ENCODE measurements around the gene OR5M11. TPM values are rescaled to one million over a fixed set of nuclear protein-coding genes. Genes with fewer than 3 reads are reported as not detected.

Gene OR5M11
- total and polyA plus RNA-seq, 2 donors (not counting 3 experiments of a cell fraction or from before 2014, with no cell fraction given) = not detected

- DNase-seq (ENCODE audit: low read depth, low spot score) = no peak
- no peak within 1 kb of the TSS for H3K27ac ChIP-seq (ENCODE audit: insufficient read depth, low read depth, low read length)
- FAIRE-seq = no peak
- dilution Hi-C loops (cut with MboI; ENCODE audit: extremely low pct_ligation_motif_present, low sequenced_read_pairs) = no loop called here
- H4K20me1 ChIP-seq (replicated peaks; ENCODE audit: control insufficient read depth, extremely low read depth, insufficient read depth, low read length) = no peaks in the 10 kb centered on the region
- H3K9ac ChIP-seq (replicated peaks; ENCODE audit: extremely low read depth, insufficient read depth, low read length) = no peak within 1 kb of the TSS
- TF ChIP-seq EZH2 (IDR thresholded peaks at IDR 0.05; ENCODE audit: borderline replicate concordance, low read depth, low read length, severe bottlenecking) (no peak), MAX (IDR thresholded peaks at IDR 0.05; ENCODE audit: insufficient read depth, insufficient read length) (no peak), FOS (IDR thresholded peaks at IDR 0.05; ENCODE audit: borderline replicate concordance, insufficient read depth, low read length) (no peak), GATA2 (IDR thresholded peaks at IDR 0.05; ENCODE audit: insufficient read depth, insufficient read length, low read depth, low read length) (no peak), MYC (IDR thresholded peaks at IDR 0.05; ENCODE audit: low read depth, low read length) (no peak), CTCF (IDR thresholded peaks at IDR 0.05; ENCODE audit: extremely low read depth in 1 of 2, insufficient read depth in 1 of 2, low read depth in 1 of 2, low read length in 2 of 2) (no peak)
- H3K27me3 ChIP-seq (ENCODE audit: control insufficient read depth in 2 of 2, insufficient read depth in 2 of 2, low read length in 2 of 2) = no peaks in the 10 kb centered on the region
- no peaks in the 10 kb centered on the region for H3K4me1 ChIP-seq (ENCODE audit: control insufficient read depth, extremely low read depth, insufficient read depth, low read length)
- CTCF ChIA-PET = no interaction called here
- no peak within 1 kb of the TSS for H3K4me2 ChIP-seq (ENCODE audit: insufficient read depth, low read length)
- no peaks in the 10 kb centered on the region for H3K36me3 ChIP-seq (ENCODE audit: control insufficient read depth in 2 of 2, extremely low read depth in 1 of 2, insufficient read depth in 2 of 2, low read length in 2 of 2)
- intact Hi-C loops (cut with micrococcal nuclease) = no loop called here
- no TSS peak for BruUV-seq (replicated peaks)
- POLR2A ChIA-PET = no interaction called here
- H3K4me3 ChIP-seq (replicated peaks in 1 of 3; ENCODE audit: insufficient read depth in 1 of 3, low read depth in 1 of 3, low read length in 3 of 3) = no peak within 1 kb of the TSS
- H3K9me1 ChIP-seq (replicated peaks; ENCODE audit: control insufficient read depth, extremely low read depth, insufficient read depth, low read length) = no peaks in the 10 kb centered on the region
- no peak within 1 kb of the TSS for H2AFZ ChIP-seq (ENCODE audit: low read depth, low read length)
- H3K79me2 ChIP-seq (ENCODE audit: control insufficient read depth, insufficient read depth, low read length) = no peaks in the 10 kb centered on the region
- H3K9me3 ChIP-seq (replicated peaks; ENCODE audit: control insufficient read depth, insufficient read depth, low read length) = no peaks in the 10 kb centered on the region
These were observed 34.6 kb upstream of the OR5M11 start, which contains the start of gene OR5M10 for GRCh38 chr11:56577621-56578020. TSS of gene OR5M10 (minus strand) at chr11:56577721. CDS start at chr11:56577721, 0 bp downstream.

Data from endothelial cell of umbilical vein (primary cell).